Hepatocyte (in vitro differentiated cells): ENCODE data around the gene PTCD3. TPM values are rescaled to one million over a fixed set of nuclear protein-coding genes. Genes with fewer than 3 reads are reported as not detected.

Experiments
- DNase-seq: peaks from one replicate; pipeline ENCODE4 v3.0.0-alpha.2; 2016; ENCODE audit warnings: low spot score
- H2AFZ ChIP-seq: fragments of 200-600 bp; sonication (generic); 2 replicates; pipeline ENCODE4 v1.6.0; 2016; ENCODE audit warnings: antibody characterized with exemption, mild to moderate bottlenecking
- H3K27ac ChIP-seq: fragments of 200-600 bp; sonication (generic); 2 replicates; pipeline ENCODE4 v1.5.1; 2016; ENCODE audit warnings: mild to moderate bottlenecking
- H3K27me3 ChIP-seq: fragments of 200-600 bp; sonication (generic); 2 replicates; pipeline ENCODE4 v1.6.1; 2016
- H3K36me3 ChIP-seq: fragments of 200-600 bp; sonication (generic); replicated peaks from 2 replicates; pipeline ENCODE4 v1.5.1; 2016; ENCODE audit warnings: low read depth; ENCODE audit not compliant: insufficient read depth
- H3K4me1 ChIP-seq: fragments of 200-600 bp; sonication (generic); 2 replicates; pipeline ENCODE4 v1.5.1; 2016; ENCODE audit warnings: mild to moderate bottlenecking, moderate library complexity; ENCODE audit not compliant: insufficient read depth
- H3K4me2 ChIP-seq: fragments of 200-600 bp; sonication (generic); 2 replicates; pipeline ENCODE4 v1.6.0; 2016
- H3K4me3 ChIP-seq: fragments of 200-600 bp; sonication (generic); 2 replicates; pipeline ENCODE4 v1.5.1; 2016; ENCODE audit warnings: mild to moderate bottlenecking
- H3K79me2 ChIP-seq: fragments of 200-600 bp; sonication (generic); 2 replicates; pipeline ENCODE4 v1.6.0; 2017; ENCODE audit warnings: mild to moderate bottlenecking
- H3K9me2 ChIP-seq: fragments of 200-600 bp; sonication (generic); replicated peaks from 2 replicates; pipeline ENCODE4 v1.6.0; 2017; ENCODE audit warnings: mild to moderate bottlenecking; ENCODE audit not compliant: insufficient read depth
- H3K9me3 ChIP-seq: fragments of 200-600 bp; sonication (generic); 2 replicates; pipeline ENCODE4 v1.5.1; 2016; ENCODE audit warnings: low read depth, mild to moderate bottlenecking
- H4K20me1 ChIP-seq: fragments of 200-600 bp; sonication (generic); 2 replicates; pipeline ENCODE4 v1.6.0; 2016; ENCODE audit warnings: mild to moderate bottlenecking; ENCODE audit not compliant: insufficient read depth, poor library complexity, severe bottlenecking
- EZH2 ChIP-seq: fragments of 200-600 bp; sonication (generic); IDR thresholded peaks from 2 replicates; pipeline ENCODE4 v1.6.1; 2016; ENCODE audit warnings: antibody characterized with exemption, mild to moderate bottlenecking, borderline replicate concordance
- EZH2phosphoT487 ChIP-seq: fragments of 200-600 bp; sonication (generic); IDR thresholded peaks from one replicate; pipeline ENCODE4 v1.6.1; 2018; ENCODE audit warnings: antibody characterized with exemption, mild to moderate bottlenecking, low read depth, moderate library complexity; ENCODE audit not compliant: unreplicated experiment, severe bottlenecking
- WGBS: methylation state at CpG from one replicate; pipeline ENCODE4 v1.1.6; 2016; ENCODE audit warnings: low lambda C conversion rate; ENCODE audit errors: missing lambda C conversion rate; 5-methylcytosine and 5-hydroxymethylcytosine counted together
- polyA plus RNA-seq: library from polyadenylated mRNA; unstranded; fragments of >200 nt; fragmentation: Nextera tagmentation; extraction: Ambion mirVana; gene quantifications from 2 replicates; pipeline ENCODE4 v1.2.1, GENCODE V29; 2016
- total RNA-seq: library from RNA; depleted of rRNA; stranded (reverse); fragments of >200 nt; gene quantifications from 2 replicates; pipeline ENCODE4 v1.2.3, GENCODE V29; 2014
- TF ChIP-seq, protein P1 (sequence below): fragments of 200-600 bp; sonication (generic); IDR thresholded peaks from 2 replicates; pipeline ENCODE4 v1.5.1; 2016; ENCODE audit warnings: antibody characterized with exemption, mild to moderate bottlenecking; ENCODE audit not compliant: poor library complexity

The PTCD3 gene
- total and polyA plus RNA-seq, 2 experiments from 2014 or later = 54.2 to 92.1 TPM

DNA sequence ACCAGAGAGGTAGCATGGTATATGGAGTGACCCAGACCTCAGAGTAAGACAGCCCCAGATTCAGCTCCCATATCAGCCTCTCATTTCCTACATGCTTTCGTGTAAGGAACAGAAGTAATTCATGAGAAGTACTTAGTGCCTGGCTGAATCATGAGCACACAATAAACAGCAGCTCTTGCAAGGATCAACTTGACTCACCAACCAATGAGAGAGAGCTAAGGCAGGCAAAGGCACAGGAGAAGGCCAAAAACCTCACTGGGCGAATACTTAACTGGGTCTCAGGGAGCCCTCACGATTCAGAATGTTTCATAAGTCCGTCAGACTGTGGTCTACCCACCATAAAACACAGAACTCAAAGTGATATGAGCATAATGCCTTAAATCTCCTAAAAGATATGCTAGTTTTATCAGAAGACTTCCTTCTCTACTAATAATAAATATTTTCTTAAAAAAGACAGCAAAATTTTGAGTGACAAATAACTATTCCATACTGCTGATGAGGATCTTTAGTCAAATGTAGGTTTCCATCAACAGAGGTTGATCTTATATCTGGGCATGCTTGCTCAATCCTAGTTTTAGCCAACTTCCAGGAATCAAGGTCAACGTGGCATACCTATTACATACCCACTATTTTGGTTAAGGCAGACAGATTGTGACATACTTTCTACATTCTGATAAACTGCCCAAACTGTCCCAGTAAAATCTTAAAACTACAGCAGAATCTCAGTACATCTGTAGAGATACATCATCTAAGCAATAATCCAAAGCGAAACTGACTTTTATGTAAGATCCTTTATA lies 54.3 kb downstream of the PTCD3 start:
- Histone ChIP-seq H3K27me3 (no peaks in the 10 kb centered on the region), H3K4me3 (no peak overlapping the region), H3K9me2 (no peaks in the 10 kb centered on the region), H4K20me1 (no peaks in the 10 kb centered on the region), H2AFZ (no peak overlapping the region), H3K36me3 (no peaks in the 10 kb centered on the region), H3K79me2 (no peaks in the 10 kb centered on the region), H3K27ac (no peak overlapping the region), H3K4me1 (no peaks in the 10 kb centered on the region), H3K9me3 (no peaks in the 10 kb centered on the region), H3K4me2 (no peak overlapping the region)
- 95% methylated on average over 6 of the region's 6 CpGs for WGBS
- peak; percentile 6 for DNase-seq
- no peak for TF ChIP-seq EZH2
- TF ChIP-seq, protein P1, sequence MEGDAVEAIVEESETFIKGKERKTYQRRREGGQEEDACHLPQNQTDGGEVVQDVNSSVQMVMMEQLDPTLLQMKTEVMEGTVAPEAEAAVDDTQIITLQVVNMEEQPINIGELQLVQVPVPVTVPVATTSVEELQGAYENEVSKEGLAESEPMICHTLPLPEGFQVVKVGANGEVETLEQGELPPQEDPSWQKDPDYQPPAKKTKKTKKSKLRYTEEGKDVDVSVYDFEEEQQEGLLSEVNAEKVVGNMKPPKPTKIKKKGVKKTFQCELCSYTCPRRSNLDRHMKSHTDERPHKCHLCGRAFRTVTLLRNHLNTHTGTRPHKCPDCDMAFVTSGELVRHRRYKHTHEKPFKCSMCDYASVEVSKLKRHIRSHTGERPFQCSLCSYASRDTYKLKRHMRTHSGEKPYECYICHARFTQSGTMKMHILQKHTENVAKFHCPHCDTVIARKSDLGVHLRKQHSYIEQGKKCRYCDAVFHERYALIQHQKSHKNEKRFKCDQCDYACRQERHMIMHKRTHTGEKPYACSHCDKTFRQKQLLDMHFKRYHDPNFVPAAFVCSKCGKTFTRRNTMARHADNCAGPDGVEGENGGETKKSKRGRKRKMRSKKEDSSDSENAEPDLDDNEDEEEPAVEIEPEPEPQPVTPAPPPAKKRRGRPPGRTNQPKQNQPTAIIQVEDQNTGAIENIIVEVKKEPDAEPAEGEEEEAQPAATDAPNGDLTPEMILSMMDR = no peak
- TF ChIP-seq EZH2phosphoT487 = no peak

- DNase-seq = no peak
- Histone ChIP-seq H2AFZ (no peak overlapping the region), H3K4me2 (no peak overlapping the region), H3K79me2 (no peaks in the 10 kb centered on the region), H3K9me2 (no peaks in the 10 kb centered on the region), H3K27ac (no peak overlapping the region), H3K36me3 (no peaks in the 10 kb centered on the region), H3K4me3 (no peak overlapping the region), H3K9me3 (no peaks in the 10 kb centered on the region), H3K27me3 (no peaks in the 10 kb centered on the region), H3K4me1 (peaks cover 6% of the 10 kb centered on the region), H4K20me1 (no peaks in the 10 kb centered on the region)
- WGBS = 97% methylated on average over 4 of the region's 4 CpGs
- TF ChIP-seq EZH2phosphoT487 (no peak), EZH2 (no peak)
- TF ChIP-seq, protein P1 = no peak
These were observed 64.4 kb downstream of the PTCD3 start for GRCh38 chr2:86170449-86170848.

- no peak overlapping the region for H3K27ac ChIP-seq
- no peaks in the 10 kb centered on the region for H3K9me3 ChIP-seq
- H3K27me3 ChIP-seq = no peaks in the 10 kb centered on the region
- no peaks in the 10 kb centered on the region for H3K36me3 ChIP-seq
- TF ChIP-seq, protein P1 = no peak
- TF ChIP-seq EZH2 (no peak), EZH2phosphoT487 (no peak)
- H2AFZ ChIP-seq = no peak overlapping the region
- no peak overlapping the region for H3K4me3 ChIP-seq
- no peaks in the 10 kb centered on the region for H4K20me1 ChIP-seq
- 91% methylated on average over 3 of the region's 3 CpGs for WGBS
- H3K4me1 ChIP-seq = peaks cover 12% of the 10 kb centered on the region
- no peaks in the 10 kb centered on the region for H3K9me2 ChIP-seq
- no peak overlapping the region for H3K4me2 ChIP-seq
- peaks cover 5% of the 10 kb centered on the region for H3K79me2 ChIP-seq
- no peak for DNase-seq
These were observed 65.3 kb downstream of the PTCD3 start for GRCh38 chr2:86171295-86171694.
